GM12878 (cell line): ENCODE results near the gene ATP2A3. TPM values are rescaled to one million over a fixed set of nuclear protein-coding genes. Genes with fewer than 3 reads are reported as not detected.

Source experiments
- ATAC-seq: fragments of 200-7000 bp; cut with Tn5 transposase; 3 replicates; pipeline ENCODE4 v1.9.1; 2020; ENCODE audit warnings: mild to moderate bottlenecking, moderate library complexity
- BruUV-seq: library from RNA; stranded (reverse); fragments of 400-500 nt; replicated peaks from 2 replicates; lab custom pipeline; 2021; lab: Mats Ljungman, UMichigan
- CTCF ChIA-PET: fragments of 300-600 bp; sonication (Branson Sonifier 250); formaldehyde crosslinking; extraction: SDS; loops from one replicate; lab custom pipeline; 2021; ENCODE audit warnings: inconsistent platforms; lab: Yijun Ruan, JAX
- POLR2A ChIA-PET: fragments of 350-600 bp; formaldehyde crosslinking; extraction: SDS; loops from one replicate; lab custom pipeline; 2021; ENCODE audit warnings: inconsistent platforms; lab: Charles Lee
- RAD21 ChIA-PET: fragments of 300-600 bp; sonication (Branson Sonifier 250); formaldehyde crosslinking; loops from one replicate; lab custom pipeline; 2023; ENCODE audit warnings: antibody characterized with exemption; ENCODE audit not compliant: unreplicated experiment; lab: Charles Lee
- SMC1A ChIA-PET: fragments of 300-600 bp; sonication (Branson Sonifier 250); formaldehyde crosslinking; loops from one replicate; lab custom pipeline; 2023; ENCODE audit not compliant: unreplicated experiment, uncharacterized antibody; lab: Charles Lee
- DNase-seq: peaks from one replicate; pipeline ENCODE4 v3.0.0-alpha.2; 2011; ENCODE audit warnings: low read depth, low spot score
- FAIRE-seq: peaks from 3 replicates; lab custom pipeline; 2011; peaks lifted over from hg19 to GRCh38; lab: Jason Lieb, UNC
- H2AFZ ChIP-seq: 2 replicates; pipeline ENCODE4 v1.6.0; 2011; ENCODE audit warnings: low read depth, low read length, control low read depth; ENCODE audit not compliant: control insufficient read depth
- H3K27ac ChIP-seq: 2 replicates; pipeline ENCODE4 v1.5.1; 2011; ENCODE audit warnings: control low read depth; ENCODE audit not compliant: control insufficient read depth, insufficient read depth
- H3K27me3 ChIP-seq, 2 experiments: replicated peaks in 1 of 2; 2 replicates each; pipeline versions ENCODE4 v1.6.0 to v1.6.1; 2011; ENCODE audit warnings: low read length in 1 of 2; ENCODE audit not compliant: control insufficient read depth in 2 of 2, insufficient read depth in 2 of 2
- H3K36me3 ChIP-seq, 2 experiments: 2 replicates each; pipeline ENCODE4 v1.5.1; 2011; ENCODE audit warnings: low read length in 1 of 2; ENCODE audit not compliant: control insufficient read depth in 2 of 2, insufficient read depth in 2 of 2
- H3K4me1 ChIP-seq: 2 replicates; pipeline ENCODE4 v1.6.1; 2011; ENCODE audit warnings: mild to moderate bottlenecking, low read length, moderate library complexity, mixed read lengths; ENCODE audit not compliant: control insufficient read depth, insufficient read depth
- H3K4me2 ChIP-seq: 2 replicates; pipeline ENCODE4 v1.6.0; 2011; ENCODE audit warnings: control low read depth; ENCODE audit not compliant: control insufficient read depth, insufficient read depth
- H3K4me3 ChIP-seq: fragments of 200-600 bp; sonication (generic); 2 replicates; pipeline ENCODE4 v1.5.1; 2016
- H3K79me2 ChIP-seq: 2 replicates; pipeline ENCODE4 v1.6.0; 2011; ENCODE audit warnings: low read length; ENCODE audit not compliant: control insufficient read depth, insufficient read depth
- H3K9ac ChIP-seq: 2 replicates; pipeline ENCODE4 v1.8.0; 2011; ENCODE audit warnings: low read length, control low read depth, mixed read lengths; ENCODE audit not compliant: control insufficient read depth, insufficient read depth
- H3K9me3 ChIP-seq: replicated peaks from 3 replicates; pipeline ENCODE4 v1.5.1; 2011; ENCODE audit warnings: mild to moderate bottlenecking, low read length; ENCODE audit not compliant: control insufficient read depth, insufficient read depth
- H4K20me1 ChIP-seq: 2 replicates; pipeline ENCODE4 v1.6.0; 2011; ENCODE audit not compliant: control insufficient read depth, insufficient read depth
- BACH1 ChIP-seq: fragments of 450-650 bp; IDR thresholded peaks from 2 replicates; pipeline ENCODE4 v1.6.1; 2017; ENCODE audit warnings: mild to moderate bottlenecking, borderline replicate concordance
- BMI1 ChIP-seq: fragments of 450-650 bp; IDR thresholded peaks from 2 replicates; pipeline ENCODE4 v1.6.1; 2016; ENCODE audit warnings: mild to moderate bottlenecking, moderate library complexity, borderline replicate concordance
- GATAD2B ChIP-seq: fragments of 450-650 bp; conservative IDR thresholded peaks from 2 replicates; pipeline ENCODE4 v1.6.1; 2017; ENCODE audit warnings: low read depth, mild to moderate bottlenecking, moderate library complexity
- KLF5 ChIP-seq: fragments of 450-650 bp; IDR thresholded peaks from 2 replicates; pipeline ENCODE4 v1.6.1; 2014; ENCODE audit warnings: mild to moderate bottlenecking; ENCODE audit not compliant: partially characterized antibody
- PAX5 ChIP-seq: IDR thresholded peaks from 2 replicates; pipeline ENCODE4 v1.6.1; 2011; ENCODE audit warnings: low read depth, low read length, borderline replicate concordance
- POLR2A ChIP-seq: IDR thresholded peaks from 2 replicates; pipeline ENCODE4 v1.6.1; 2011; ENCODE audit warnings: low read depth, mild to moderate bottlenecking, low read length
- POLR2AphosphoS5 ChIP-seq: IDR thresholded peaks from 2 replicates; pipeline ENCODE4 v1.6.1; 2011; ENCODE audit warnings: mild to moderate bottlenecking, low read length, inconsistent platforms
- SIX5 ChIP-seq: IDR thresholded peaks from 2 replicates; pipeline ENCODE4 v1.6.1; 2011; ENCODE audit warnings: mild to moderate bottlenecking, low read depth, low read length, moderate library complexity; ENCODE audit not compliant: severe bottlenecking
- SMARCA5 ChIP-seq: fragments of 450-650 bp; IDR thresholded peaks from 2 replicates; pipeline ENCODE4 v1.6.1; 2017; ENCODE audit warnings: mild to moderate bottlenecking
- SREBF1 ChIP-seq: IDR thresholded peaks from 2 replicates; pipeline ENCODE4 v1.6.1; 2012; ENCODE audit warnings: mild to moderate bottlenecking, low read length
- SREBF2 ChIP-seq: IDR thresholded peaks from 2 replicates; pipeline ENCODE4 v1.6.1; 2012; ENCODE audit warnings: mild to moderate bottlenecking, low read length
- SUZ12 ChIP-seq: fragments of 200-600 bp; sonication (generic); IDR thresholded peaks from one replicate; pipeline ENCODE4 v1.6.1; 2018; ENCODE audit warnings: antibody characterized with exemption, mild to moderate bottlenecking; ENCODE audit not compliant: unreplicated experiment
- TBL1XR1 ChIP-seq: IDR thresholded peaks from 2 replicates; pipeline ENCODE4 v1.6.1; 2012; ENCODE audit warnings: low read depth, low read length, improper control_type of control experiment
- ZBED1 ChIP-seq: IDR thresholded peaks from 2 replicates; pipeline ENCODE4 v1.6.1; 2016; ENCODE audit warnings: borderline replicate concordance
- WGBS: methylation state at CpG from one replicate; pipeline ENCODE4 v1.1.6; 2016; ENCODE audit warnings: low lambda C conversion rate; ENCODE audit not compliant: insufficient replicate concordance, insufficient coverage; ENCODE audit errors: missing lambda C conversion rate; 5-methylcytosine and 5-hydroxymethylcytosine counted together
- in situ Hi-C: fragments of 300-500 bp; cut with MboI; formaldehyde crosslinking; loops from 9 replicates; pipeline ENCODE4 v1.14.3; 2018; ENCODE audit warnings: mixed read lengths
- intact Hi-C: fragments of 100-400 bp; cut with micrococcal nuclease; formaldehyde crosslinking; loops from one replicate; pipeline ENCODE4 v1.14.2; 2022; ENCODE audit not compliant: unreplicated experiment
- polyA plus RNA-seq, 11 experiments: library from polyadenylated mRNA; depleted of rRNA in 4 of 11; unstranded in 6 of 11; stranded (reverse) in 5 of 11; fragments of >200 nt; fragmentation: Nextera tagmentation in 4 of 11; fragmentation: Illumina TruSeq in 1 of 11; extraction: Ambion mirVana in 4 of 11; extraction: Trizol in 1 of 11; gene quantifications; 1 replicate in 1 of 11; 2 replicates in 10 of 11; pipeline versions ENCODE4 v1.2.1 to v1.2.3, GENCODE V29; 2011 to 2016; ENCODE audit warnings: inconsistent platforms in 2 of 11, missing spikeins in 2 of 11, low read depth in 1 of 11
- total RNA-seq, 4 experiments: library from RNA; depleted of rRNA in 3 of 4; stranded (reverse); fragments of >200 nt in 3 of 4; fragmentation: Illumina TruSeq in 1 of 4; extraction: Trizol in 1 of 4; gene quantifications; 2 replicates each; pipeline versions ENCODE4 v1.2.1 to v1.2.3, GENCODE V29; 2013 to 2021
- TF ChIP-seq, protein P1 (sequence below): IDR thresholded peaks from 2 replicates; pipeline ENCODE4 v1.6.1; 2012; ENCODE audit warnings: low read depth, low read length, improper control_type of control experiment
- TF ChIP-seq, protein P2 (sequence below): fragments of 450-650 bp; IDR thresholded peaks from 2 replicates; pipeline ENCODE4 v1.6.1; 2018; ENCODE audit warnings: borderline replicate concordance, mild to moderate bottlenecking; ENCODE audit not compliant: partially characterized antibody

The ATP2A3 gene
- total and polyA plus RNA-seq, 10 of the 15 experiments (the other 5 are each of a cell fraction or from before 2014, with no cell fraction given) = 1.0 to 99.2 (median 37.9) TPM

DNA sequence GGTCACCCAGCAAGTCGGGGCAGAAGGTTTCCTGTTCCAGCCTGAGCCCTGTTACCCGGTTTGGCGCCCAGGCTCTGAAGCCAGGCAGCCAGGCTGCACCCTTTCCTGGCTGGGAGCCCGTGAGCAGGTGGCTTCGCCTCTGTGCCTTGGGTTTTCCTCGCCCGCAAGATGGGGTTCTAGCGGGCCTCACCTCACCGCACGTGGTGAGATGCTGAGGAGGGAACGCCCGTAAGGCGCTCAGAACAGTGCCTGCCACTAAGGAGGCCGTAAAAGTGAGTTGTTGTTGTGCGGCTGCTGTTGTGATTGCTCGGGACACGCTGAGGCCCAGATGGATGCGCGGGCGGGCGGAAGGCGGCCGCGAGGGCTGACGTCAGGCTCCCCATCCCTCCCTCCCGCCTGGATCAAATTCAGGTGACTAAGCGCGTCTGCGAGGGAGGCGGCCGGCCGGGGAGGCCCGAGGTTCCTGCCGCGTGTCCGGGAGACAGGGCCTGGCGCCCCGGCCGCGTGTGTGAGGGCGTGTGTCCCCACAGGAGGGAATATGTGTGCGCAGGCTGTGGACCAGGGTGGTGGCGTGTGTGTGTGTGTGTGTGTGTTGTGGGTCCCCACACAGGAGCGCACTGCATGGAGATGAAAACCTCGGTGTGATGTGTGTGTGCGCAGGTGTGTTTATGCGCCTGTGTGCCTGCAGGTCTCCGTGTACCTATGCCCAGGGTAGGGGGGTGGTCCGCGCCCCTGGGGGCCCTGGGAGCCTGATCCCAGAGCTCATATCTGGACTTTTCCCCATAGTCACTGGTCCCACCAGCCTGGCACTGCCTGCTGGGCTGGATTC is 75.7 kb downstream of the ATP2A3 start:
- Histone ChIP-seq H3K79me2 (no peaks in the 10 kb centered on the region), H3K4me3 (no peak overlapping the region), H3K27me3 (peaks cover 0 to 2% of the 10 kb centered on the region in 2 experiments; a peak in 1 of 4 replicates), H3K9me3 (no peaks in the 10 kb centered on the region), H3K4me1 (peaks cover 1% of the 10 kb centered on the region), H3K36me3 (no peaks in the 10 kb centered on the region), H2AFZ (no peak overlapping the region), H3K4me2 (no peak overlapping the region), H3K27ac (no peak overlapping the region), H3K9ac (no peak overlapping the region), H4K20me1 (no peaks in the 10 kb centered on the region)
- ChIA-PET RAD21 (no interaction called here), CTCF (no interaction called here), SMC1A (no interaction called here), POLR2A (no interaction called here)
- no TSS peak for BruUV-seq
- in situ Hi-C loops = no loop called here
- FAIRE-seq = no peak
- WGBS = 72% methylated on average over 26 of the region's 50 CpGs
- no peak for DNase-seq
- no peak for TF ChIP-seq SIX5
- TF ChIP-seq GATAD2B = no peak
- no peak for TF ChIP-seq SREBF2
- no peak for TF ChIP-seq PAX5
- no peak for TF ChIP-seq BMI1
- TF ChIP-seq BACH1 = no peak
- TF ChIP-seq, protein P1, sequence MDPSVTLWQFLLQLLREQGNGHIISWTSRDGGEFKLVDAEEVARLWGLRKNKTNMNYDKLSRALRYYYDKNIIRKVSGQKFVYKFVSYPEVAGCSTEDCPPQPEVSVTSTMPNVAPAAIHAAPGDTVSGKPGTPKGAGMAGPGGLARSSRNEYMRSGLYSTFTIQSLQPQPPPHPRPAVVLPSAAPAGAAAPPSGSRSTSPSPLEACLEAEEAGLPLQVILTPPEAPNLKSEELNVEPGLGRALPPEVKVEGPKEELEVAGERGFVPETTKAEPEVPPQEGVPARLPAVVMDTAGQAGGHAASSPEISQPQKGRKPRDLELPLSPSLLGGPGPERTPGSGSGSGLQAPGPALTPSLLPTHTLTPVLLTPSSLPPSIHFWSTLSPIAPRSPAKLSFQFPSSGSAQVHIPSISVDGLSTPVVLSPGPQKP = no peak
- no peak for TF ChIP-seq ZBED1
- TF ChIP-seq SUZ12 = no peak
- TF ChIP-seq KLF5 = no peak
- TF ChIP-seq POLR2A = no peak
- TF ChIP-seq TBL1XR1 = no peak
- no peak for TF ChIP-seq POLR2AphosphoS5
- TF ChIP-seq SMARCA5 = no peak
- TF ChIP-seq, protein P2, sequence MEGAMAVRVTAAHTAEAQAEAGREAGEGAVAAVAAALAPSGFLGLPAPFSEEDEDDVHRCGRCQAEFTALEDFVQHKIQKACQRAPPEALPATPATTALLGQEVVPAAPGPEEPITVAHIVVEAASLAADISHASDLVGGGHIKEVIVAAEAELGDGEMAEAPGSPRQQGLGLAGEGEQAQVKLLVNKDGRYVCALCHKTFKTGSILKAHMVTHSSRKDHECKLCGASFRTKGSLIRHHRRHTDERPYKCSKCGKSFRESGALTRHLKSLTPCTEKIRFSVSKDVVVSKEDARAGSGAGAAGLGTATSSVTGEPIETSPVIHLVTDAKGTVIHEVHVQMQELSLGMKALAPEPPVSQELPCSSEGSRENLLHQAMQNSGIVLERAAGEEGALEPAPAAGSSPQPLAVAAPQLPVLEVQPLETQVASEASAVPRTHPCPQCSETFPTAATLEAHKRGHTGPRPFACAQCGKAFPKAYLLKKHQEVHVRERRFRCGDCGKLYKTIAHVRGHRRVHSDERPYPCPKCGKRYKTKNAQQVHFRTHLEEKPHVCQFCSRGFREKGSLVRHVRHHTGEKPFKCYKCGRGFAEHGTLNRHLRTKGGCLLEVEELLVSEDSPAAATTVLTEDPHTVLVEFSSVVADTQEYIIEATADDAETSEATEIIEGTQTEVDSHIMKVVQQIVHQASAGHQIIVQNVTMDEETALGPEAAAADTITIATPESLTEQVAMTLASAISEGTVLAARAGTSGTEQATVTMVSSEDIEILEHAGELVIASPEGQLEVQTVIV = no peak
- TF ChIP-seq SREBF1 = no peak
- ATAC-seq = no peak
- intact Hi-C loops = no loop called here
